ENCODE data around the gene NEDD9.

NEDD9 gene

DNA sequence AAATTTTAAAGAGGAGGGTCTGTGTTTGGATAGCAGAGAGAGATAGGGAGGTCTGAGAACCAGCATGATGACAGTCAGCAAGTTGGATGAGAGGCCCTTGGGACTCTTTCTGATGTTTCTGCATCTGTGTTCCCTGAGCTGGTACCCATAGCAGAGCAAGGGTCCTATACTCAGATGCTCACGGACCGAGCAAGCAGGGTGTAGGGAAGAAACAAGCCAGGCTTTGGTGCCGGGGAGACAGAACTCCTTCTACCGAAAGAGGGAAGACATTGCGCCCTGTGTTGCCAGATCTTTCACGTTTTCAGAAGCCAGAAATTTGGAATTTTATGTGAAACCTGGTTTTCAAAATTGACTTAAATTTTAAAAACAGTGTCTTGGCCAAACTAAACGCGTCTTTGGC, 34.6 kb downstream of the NEDD9 start:
- no peak for DNase-seq

DNA sequence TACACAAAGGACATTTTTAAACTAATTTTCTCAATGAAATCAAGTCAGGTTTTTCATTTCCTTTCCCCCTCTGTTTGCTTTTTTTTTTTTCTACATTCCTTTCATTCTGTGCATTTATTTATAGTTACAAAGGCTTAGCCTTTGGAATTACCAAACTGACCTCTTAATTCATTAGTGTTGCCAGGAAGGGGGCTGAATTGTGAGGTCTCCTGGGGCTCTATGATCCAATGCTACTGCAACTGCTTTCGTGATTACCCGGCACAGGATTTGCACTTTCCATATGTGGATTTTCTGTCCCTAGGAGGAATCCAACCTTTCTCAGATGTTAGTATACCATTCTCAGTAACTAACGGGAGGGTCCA, 35.3 kb downstream of the NEDD9 start:
- DNase-seq = no peak

DNA sequence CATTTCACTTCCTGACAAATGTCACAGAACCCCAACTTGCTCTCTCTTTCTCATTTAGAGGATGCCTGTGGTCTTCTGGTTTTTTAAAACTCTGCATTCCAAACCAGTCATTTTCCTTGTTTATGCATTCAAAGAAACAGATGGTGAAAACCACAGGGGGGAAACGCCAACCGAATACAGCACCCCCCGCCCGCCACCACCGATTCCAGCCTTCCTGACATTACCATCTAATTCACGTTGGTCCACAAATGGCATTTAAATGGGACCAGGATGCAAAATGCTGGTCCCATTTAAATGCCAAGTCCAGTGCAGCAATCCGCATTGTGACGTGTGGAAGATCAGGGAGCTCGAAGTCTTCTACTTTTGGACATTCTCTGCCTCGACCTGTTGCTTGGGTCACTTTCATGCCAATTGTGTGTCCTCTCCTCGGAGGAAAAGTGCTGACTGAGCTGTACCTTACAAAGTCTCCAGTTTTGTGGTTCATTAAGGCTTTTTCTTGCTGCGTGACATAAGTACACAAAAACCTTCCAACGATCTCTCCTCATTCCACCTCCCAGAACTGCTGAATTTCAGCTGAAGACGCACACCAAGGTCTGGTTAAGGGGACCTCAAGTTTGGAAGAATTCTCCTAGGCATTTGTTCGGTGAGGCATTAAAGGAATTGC, 35.8 kb downstream of the NEDD9 start:
- DNase-seq = no peak

DNA sequence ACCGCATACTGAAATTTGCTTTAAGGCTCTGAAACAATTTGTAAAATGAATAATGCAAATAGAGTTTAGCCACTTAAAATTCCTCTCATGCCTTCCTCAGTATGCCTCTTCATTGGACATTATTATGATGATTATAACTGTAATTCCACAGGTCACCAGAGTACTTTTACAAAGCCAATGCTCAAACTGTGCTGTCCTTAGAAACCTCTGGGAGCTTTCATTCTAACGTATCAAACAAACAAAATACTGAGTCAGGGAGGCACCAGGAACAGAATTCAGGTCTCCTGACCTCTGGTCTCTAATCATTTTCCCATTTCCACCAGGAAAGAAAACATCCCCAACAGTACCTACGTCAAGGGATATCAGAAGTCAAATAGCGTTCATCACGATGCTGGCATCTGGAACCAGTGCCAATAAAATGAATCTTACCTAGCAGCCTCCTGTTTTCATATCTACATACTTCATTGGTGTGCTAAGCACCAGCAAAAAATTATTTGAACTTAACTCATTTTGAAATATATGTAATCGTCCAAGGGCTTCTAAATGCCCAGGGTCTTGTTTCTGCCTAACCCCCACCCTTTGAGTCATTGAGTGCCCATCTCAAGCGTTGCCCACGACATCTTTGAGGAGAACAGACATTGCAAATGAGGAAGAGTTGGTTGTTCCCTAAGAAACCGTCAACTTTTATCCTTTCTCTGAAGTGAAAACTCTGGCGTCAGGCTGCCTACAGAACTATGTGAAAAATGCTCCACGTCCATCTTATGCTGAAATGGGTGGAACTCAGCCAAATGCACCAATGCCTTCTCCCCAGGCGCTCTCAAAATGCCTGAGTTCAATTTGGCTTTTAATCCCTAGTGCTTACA, 37.9 kb downstream of the NEDD9 start:
- DNase-seq = no peak

DNA sequence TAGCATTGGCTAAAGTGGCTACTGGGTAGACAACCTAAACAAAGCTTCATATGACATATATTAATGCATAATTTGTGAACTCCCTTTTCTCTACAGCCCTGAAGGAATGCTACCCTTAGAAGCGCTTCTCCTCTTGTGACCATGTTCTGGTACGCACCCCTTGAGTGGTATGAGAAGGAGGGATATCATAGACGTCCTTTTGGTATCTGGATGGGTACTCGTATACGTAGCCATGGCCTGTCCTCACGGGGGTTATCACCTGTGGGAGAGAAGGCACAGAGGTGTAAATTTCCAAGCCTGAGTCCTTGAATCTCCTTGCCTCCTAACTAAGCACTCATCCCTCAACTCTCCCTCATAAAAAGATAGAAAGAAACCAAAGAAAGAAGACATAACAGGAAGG, 39.0 kb downstream of the NEDD9 start:
- DNase-seq = no peak

DNA sequence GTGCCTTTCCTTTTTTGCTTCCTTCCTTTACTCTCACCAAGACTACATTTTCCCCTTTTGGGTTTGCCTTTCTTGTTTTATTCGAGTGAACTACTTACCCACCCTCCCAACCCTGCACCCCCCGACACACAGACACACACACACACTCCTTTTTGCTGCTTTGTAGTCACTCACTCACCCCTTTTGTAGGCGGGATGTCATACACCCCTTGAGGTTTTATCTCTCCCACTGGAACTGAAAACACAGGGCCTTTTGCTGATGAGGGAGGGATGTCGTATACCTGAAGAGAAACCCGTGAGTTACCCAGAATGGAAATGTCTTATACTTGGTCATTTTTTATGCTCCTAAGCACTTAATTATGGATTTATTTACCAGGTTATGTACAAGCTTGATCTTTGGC, 40.3 kb downstream of the NEDD9 start:
- DNase-seq = no peak

DNA sequence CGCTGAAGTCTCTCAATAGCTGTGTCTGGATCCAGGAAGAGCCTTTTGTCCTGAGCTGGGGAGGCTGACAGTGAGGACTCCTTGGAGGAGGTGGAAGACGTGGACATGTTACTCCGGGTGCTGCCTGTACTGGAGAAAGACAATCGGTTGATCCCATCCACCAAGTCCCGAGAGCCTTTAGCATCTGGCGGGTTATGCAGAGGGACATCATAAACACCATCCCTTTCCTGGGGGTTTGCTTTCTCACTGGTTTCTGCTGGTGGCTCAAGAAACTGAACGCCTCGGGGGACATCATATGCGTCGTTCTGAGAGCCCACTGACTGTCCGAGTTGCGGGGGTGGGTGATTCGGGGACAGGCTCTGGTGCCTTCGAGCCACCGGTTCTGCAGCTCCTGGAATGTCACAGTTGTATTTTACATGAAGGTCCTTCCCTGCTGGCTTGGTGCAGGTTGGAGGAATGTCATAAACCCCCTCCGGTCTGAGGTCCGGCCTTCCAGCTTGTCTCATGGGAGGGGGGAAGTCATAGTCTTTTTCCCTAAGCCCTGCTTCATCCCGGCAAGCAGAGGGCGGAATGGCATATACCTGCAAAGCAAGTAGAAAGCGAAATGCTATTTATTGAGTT, 41.7 kb downstream of the NEDD9 start:
- DNase-seq = no peak

DNA sequence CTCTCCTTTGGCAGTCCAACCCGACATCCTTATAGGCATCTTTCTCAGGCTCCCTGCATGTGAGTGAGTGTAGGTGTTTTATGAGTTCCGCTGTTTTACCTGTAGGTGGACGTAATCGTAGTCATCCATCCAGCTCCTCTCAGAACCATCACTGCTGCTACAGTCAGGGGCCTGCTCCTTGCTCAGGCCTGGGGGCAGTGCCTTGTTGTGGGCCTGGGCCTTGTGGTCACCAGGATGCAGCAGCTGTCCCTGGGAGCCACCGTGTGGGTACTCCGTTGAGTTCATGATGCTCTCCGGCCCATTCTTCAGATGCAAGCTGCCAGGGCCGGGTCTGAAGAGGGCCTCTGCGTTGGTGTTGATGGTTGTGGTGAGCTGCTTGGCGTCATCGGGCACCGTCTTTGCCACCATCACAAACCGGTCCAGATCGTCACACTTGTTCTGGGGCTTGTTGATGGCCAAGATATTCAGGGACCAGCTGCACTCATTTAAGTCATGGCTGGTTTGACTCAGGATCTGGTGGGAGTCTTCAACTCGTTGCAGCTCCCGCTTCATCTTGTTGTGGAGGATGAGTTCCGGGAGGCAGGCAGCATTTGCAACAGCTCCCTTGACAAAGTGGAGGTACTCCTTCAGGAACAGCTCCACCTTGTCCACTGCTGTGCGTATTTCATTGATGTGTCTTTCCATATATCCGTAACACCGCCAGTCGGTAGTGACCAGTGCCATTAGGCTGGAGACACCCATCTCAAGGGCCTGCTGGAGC, 42.4 kb downstream of the NEDD9 start:
- DNase-seq = no peak

DNA sequence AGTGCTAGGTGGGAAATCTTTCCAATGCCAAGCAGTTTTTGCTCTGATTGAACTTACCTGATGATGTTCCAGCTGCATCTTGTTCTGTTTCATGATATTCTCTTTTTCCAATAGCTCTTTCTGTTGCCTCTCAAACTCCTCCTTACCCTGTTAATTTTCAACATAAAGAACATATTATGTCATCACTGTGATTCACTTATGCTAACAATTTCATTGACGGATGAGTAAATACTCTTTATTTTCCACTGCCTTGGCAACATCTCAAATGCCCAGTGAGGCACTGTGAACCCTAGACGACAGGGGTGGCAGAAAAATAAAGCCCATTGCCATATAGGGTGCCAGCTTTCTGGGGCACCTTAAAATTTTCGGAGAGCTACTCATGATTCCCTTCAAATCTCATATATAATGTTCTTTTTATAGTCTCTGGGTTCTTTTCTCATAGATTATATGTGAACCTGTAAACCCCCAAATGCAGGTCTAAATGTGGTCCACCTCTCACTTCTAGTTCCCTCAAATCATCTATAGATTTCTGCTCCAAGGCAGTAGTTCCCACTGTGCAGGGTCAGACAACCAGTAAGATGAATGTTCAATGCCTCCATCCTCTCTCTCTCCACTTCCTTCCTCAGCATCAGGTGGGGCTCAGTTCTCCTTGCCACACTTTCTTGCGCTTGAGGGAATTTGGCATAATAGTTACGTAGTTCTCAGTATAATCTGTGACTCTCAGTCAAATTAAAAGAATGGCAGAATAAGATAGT, 44.1 kb downstream of the NEDD9 start:
- DNase-seq = no peak

DNA sequence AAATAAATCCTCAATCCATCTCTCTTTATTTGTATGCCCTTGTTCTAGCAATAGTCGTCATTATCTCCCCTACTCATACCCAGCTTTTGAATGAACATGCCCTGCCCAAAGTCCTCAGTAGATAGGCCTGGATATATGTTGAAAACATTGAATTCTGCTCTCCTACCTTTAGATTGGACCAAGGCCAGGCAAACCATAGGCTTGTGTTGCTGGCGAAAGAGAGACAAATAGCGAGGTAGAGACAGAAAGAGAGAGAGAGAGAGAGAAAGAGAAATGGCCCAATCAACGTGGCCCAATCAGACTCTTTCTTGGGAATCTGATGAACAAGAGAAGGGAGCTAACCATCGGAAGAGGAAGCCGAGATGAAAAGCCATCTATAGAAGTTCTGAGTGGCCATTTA, 45.2 kb downstream of the NEDD9 start:
- no peak for DNase-seq

DNA sequence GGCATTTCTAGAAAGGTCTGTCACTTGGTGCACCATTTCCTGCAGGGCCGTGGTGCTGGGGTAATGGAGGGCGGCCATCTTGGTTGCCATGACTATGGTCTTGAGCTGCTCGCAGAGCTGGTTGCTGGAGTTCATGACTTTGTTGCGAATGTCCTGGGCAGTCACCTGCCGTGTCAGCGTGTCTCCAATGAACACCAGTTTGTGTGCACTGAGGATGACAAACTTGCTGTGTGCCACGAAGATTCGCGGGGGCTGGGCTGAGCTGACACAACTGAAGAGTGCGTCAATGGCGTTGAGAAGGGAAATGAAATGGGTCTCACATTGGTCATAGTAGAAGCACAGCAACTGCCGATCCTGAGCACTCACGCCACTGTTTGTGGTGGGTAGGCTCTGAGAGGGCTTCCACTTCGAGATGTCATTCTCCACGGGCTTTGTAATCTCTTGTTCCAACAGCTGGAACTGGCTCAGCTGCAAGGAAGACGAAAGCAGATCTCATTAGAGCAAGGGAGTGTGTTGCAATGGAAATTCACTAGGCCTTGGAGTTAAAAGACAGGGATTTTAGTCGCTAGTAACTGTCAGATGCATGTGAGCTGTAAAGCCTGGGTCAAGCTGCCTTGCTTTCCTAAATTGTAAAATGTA, 47.1 kb downstream of the NEDD9 start:
- DNase-seq = no peak

DNA sequence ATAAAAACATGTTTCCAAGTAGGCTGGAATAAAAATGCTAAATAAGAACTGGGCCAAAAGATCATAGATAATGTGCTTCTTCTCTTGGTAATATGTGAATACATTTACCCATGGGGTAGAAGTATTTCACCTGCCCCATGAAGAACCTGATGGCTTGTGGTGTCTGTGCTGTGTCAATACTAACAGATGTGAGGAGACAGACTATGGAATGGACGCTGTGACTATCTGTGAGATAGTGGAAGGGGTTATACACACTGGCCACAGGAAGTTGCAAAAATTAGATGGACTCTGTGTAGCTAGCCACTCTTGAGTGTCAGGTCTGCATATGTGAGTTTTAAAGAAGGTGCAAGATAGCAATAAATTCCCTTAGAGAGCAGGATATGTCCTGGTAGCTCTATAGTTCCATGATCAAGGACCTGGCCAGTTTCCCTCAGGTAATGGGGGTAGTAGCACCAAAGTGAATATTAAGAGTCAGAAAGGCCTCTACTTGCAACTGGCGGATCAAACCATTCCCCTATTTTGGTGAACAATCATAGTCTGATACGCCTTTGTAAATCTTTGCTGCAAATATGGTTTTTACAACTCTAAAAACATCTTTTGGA, 48.6 kb downstream of the NEDD9 start:
- DNase-seq = no peak

DNA sequence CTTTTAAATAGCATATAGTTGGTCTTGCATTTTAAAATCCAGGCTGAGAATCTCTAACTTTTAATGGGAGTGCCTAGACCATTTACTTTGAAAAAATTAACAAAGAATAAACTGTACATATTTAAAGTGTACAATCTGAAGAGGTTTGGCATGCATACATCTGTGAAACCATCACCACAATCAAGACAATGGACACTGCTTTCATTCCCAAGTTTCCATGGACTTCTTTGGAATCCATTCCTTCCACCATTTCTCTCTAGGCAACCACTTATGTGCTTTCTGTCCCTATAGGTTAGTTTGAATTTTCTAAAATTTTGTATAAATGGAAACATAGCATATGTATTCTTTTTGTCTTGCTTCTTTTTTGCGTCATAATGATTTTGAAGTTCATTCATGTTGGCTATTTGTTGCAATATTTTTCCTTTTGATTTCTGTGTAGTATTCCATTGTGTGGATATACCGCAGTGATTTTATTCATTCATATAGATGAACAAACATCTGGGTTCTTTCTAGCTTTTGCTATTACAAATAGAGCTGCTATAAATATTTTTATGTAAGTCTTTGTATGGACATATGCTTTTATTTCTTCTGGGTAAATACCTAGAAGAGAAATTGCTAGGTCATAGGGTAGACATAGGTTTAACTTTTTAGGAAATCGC, 50.9 kb downstream of the NEDD9 start:
- DNase-seq = no peak

DNA sequence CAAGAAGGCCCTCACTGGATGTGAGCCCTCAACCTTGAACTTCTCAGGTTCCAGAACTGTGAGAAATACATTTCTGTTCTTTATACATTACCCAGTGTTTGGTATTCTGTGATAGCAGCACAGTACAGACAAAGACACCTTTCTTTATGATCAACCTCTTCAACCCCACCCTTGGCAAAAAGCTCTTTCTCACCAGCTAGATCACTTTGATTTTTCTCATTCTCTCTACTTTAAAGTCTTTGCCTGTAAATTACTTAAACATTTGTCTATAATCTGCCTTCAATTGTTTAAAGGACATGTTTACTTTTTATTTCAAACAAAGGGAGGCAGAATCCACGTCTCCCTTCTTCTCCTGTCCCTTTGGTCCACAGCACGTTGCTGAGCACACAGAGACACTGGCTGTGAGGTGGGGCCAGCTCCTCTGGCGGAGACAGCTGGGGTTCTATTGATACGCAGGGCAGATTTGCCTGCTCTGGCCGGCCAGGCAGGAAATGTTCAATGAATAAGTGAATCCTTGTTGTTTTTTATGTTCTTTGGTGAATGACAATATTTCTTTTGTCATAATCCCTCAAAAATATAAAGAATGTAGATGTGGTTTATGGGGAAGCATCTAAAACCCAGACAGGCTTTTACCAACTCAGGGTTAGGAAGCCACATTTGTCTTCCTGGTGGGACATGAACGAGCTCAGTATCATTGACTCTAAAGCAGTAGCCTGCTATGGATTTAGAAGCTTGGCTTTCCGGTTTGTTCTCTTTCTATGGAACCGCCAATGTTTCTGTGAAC, 52.9 kb downstream of the NEDD9 start:
- DNase-seq = no peak

DNA sequence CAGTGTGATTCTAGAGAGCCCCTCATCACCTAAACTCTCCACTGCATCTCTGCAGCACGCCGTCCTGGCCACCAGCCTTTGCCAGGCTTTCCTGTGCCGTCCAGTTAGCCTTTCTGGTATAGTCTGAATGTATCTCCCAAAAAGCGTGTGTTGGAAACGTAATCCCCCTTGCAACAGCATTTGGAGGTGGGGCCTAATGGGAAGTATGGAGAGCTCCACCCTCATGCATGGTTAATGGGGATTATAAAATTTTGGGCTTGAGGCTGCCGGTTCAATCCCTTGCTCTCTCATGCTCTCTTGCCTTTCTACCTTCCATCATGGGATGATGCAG, 53.4 kb downstream of the NEDD9 start:
- no peak for DNase-seq

DNA sequence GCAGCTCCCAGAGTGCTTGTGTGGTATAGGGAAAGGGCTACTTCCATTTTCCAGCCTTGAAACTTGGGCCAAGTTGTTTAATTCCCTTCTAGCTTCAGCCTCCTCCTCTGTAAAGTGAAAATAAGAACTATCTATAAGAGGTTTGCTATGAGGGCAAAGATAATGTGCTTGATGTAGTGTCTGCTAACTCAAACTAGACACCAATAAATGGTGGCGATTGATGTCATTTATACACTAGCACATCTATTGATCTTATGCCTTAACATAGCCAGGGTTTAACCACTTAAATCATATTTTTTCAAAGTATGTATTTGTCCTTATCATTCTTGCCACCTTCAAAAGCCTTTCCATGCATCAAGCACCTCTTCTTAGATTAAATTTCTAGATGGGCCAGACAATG, 55.2 kb downstream of the NEDD9 start:
- DNase-seq = no peak

DNA sequence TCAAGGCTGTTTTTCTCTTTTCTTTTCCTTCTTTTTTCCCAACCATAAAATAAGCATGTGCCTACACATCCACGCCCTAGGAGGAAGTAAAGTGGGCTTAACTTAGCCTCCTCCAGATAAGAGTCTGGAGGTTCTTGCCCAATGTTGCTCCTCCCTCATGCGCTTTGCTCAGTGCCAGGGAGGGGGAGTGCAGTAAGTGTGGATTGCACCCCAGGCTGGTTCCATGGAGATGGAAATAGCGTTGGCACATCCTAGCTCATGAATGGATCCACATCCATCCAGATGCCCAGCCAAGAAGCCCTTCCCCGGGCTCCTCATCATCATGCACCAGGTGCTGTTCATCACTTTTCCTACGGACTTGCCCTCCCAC, 58.2 kb downstream of the NEDD9 start:
- no peak for DNase-seq

DNA sequence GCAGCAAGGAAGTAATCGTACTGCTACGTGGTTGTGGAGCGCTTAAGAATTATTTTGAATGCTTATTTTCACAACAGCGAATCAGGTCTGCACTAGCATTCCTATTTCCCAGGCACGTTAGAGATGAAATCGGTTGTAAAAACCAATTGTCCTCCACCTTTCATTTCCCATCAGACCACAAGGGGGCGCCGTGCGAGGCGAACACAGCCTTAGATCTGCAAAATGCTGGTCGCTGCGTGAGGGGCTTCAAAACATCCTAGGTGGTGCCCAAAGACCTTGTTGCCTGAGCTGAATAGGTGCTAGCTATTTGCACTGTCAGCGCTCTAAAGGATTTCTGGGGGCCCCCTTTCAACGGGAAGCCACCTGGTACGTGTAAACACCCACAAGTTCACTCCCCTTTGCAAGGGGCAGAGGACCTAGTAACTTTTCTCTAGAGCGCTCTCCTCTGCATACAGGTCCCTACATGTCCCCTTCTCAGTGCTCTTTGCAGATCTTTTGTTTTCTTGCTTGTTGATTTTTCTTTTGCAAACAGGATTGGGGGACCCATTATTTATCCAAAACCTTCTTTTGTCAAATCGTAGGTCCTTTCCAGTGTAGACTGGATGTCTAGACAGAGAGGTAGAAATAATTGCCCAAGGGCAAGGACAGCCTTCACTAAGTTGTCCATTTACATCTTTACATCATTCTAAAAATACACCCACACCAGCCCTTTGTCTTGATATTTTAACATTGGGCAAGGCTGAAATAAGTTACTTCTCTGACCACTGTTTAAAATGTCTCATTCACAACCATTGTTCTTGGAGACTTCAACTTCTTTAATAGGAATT, 59.8 kb downstream of the NEDD9 start:
- DNase-seq = peak; percentile 17

DNA sequence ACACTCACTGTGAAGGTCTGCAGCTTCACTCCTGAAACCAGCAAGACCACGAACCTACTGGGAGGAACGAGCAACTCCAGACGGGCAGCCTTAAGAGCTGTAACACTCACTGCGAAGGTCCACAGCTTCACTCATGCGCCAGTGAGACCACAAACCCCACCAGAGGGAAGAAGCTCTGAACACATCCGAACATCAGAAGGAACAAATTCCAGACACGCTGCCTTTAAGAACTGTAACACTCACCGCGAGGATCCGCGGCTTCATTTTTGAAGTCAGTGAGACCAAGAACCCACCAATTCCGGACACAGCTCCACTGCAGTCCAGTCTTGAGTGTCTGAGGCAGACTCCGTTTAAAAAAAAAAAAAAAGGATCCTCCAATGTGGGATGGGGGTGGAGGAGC, 60.5 kb downstream of the NEDD9 start:
- no peak for DNase-seq

All from NCI-H146 (cell line).